GM10847 (cell line): ENCODE data around the gene RAB25.

ENCODE experiments used
- POLR2A ChIP-seq: IDR thresholded peaks from 2 replicates; pipeline ENCODE4 v1.6.1; 2011; ENCODE audit not compliant: insufficient read length; ENCODE audit errors: extremely low read depth

The RAB25 gene

DNA sequence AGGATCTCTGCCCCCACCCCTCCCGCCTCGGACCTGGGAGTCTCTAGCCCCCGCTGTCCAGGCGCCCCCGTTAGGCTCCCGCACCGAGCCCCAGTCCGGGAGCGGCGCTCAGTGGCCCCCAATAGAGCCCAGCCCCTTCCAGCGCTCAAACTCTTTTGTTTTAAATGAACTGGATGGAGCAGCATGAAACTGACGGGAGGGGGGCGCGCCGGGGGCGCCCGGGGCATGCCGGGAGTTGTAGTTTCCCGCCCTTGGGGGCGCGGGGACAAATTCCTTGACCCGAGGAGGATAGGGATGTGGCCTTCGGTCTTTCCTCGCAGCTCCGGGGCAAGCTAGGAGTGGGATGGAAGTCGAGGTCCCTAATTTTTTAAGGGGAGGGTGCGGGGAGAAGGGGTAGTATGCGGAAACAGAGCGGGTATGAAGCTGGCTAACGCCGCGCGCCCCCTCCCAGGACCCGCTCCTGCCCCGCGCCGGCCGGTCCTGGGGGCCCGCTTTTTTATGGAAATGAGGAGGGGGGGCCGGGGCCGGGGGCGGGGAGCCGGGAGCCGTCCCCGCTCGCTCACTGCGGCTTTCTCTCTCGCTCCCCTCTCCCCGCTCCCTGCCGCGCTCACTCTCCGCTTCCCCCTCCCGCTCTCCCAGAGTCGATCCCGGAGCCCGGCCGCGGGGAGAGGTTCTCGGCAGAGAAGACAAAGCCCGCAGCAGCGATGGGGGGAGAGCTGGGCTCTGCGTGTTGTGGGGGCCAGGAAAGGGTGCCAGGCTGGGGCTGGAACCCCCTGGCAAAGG lies 21.5 kb downstream of the RAB25 start, which contains the start of gene MEX3A:
MEX3A (minus strand) TSS at position 157 of the 783 bp plus-strand sequence. CDS start 467 bp downstream, outside the sequence.
- no peak for TF ChIP-seq POLR2A

DNA sequence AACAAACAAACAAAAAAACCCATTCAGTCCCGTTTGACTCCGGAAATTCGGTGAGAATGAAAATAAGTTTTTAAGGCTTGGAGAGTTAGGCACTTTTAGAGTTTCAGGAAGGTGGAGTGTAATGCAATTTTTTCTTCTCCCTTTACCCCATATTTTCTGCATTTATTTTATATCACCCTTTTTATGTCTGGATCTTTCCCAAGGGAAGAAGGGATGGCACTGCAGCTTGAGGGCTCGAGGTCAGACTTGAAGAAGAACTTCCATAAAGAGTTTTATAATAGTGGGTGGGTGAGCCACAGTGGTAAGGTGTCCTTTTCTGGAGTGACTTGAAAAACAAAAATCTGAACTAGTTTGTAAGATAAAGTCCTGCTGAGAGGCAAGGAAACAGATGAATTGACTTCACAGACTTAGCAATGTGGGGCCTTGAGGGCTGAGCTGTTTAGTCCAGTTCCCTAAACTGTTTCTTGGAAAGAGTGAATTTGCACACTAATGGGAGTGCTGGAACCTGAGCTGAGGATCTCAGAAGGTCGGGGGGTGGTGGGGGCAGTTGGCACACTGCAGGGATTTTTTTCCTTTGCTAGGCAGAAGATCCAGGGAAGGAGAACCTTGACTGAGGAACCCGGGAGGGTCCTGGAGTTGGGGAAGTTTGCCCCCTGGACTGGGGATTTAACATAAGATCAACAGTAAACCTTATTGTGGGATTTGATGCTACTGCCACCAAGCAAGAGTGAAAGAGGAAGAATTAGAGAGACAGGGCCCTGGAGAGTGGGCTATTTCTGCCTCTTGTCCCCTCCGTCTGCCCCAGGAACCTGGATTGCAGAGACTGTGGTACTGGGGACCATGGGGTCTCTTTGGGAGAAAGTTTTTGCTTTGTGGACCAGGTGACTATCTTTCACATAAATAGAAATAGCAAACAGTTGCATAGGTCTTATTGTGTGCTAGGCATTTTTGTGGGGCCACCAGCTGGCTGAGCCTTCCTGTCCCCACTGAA lies 23.1 kb downstream of the RAB25 start:
- no peak for TF ChIP-seq POLR2A

DNA sequence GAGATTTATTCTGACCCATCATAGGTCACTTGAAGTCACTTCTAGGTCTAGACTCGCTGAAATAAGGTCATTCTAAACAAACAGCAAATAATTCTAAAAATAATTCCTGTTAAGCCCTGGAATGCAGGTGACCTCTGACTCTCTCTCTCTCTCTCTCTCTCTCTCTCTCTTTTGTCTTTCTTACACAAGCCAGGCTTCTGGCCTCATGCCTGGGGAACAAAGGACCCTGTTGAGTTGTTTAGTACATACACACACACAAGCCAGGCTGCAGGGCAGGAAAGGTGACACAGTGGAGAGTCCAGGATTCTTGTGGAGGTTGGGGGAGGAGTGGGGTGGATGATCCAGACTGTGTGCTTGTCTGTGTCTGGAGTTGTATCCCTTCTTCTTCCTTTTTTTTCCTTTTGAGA lies 25.3 kb downstream of the RAB25 start:
- no peak for TF ChIP-seq POLR2A

DNA sequence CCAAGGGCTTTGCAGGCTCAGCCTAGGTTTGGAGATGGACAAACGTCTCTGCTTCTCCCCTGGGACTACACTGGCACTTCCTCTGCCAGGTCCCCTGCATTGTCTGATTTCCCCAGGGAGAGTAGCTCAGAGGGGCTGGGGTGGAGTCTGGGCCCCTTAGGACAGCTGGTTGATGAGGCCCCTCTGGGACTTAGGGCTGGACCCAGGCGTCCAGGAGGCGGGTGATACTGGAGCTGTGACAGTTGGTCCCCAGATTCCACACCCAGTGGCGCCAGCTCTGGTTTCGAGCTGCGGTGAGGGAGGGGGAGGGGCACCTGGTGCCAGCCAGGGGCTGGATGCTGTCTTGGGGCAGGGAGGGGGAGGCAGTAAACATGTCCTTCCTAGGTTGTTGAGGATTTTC lies 28.7 kb downstream of the RAB25 start:
- no peak for TF ChIP-seq POLR2A

DNA sequence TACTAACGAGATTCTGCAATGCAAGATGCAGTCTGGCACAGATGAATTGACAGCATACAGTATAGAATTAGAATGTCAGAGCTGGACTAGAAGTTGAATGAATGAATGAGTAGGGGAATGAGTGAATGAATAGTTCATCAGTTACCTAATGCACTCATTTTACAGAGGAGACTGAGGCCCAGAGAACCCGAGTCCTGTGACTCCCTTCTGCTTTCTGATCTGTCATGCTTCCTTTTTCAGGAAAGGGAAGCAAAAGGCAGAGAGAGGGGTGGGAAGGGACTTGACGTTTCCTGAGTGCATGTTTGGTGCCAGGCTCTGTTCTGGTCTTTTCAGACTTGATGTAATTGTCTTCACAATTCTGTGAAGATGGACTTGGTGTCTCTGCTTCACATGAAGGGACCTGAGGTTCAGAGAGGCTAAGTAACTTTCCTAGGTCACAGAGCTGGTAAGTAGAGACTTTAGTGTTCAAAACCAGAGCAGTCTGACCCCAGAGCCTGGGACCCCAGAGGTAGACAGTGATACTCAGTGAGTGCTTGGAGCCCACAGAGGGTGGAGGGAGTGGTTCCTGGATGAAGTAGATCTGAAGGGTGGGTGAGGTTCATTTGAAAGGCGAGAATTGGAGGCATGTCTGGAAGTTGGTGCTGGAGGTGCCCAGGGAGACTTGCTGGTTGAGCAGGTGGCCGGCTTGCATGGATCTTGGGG lies 29.3 kb downstream of the RAB25 start:
- TF ChIP-seq POLR2A: no peak

DNA sequence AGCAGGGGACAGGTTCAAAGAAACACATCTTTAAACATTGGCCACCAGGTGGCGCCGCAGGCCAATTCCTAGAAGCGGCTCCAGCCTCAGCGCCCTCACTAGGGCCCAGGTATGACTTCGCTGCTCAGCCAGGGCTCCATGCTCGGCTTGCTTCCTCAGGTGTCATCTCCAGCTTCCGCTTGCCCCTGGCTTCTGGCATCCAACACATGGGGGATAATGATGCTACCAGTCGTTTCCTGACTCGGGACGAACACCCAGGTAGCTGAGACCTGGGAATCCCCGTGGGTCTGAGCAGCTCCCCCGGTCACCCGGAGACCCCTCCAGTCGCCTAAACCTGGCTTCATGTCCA lies 29.9 kb downstream of the RAB25 start:
- TF ChIP-seq POLR2A: no peak

DNA sequence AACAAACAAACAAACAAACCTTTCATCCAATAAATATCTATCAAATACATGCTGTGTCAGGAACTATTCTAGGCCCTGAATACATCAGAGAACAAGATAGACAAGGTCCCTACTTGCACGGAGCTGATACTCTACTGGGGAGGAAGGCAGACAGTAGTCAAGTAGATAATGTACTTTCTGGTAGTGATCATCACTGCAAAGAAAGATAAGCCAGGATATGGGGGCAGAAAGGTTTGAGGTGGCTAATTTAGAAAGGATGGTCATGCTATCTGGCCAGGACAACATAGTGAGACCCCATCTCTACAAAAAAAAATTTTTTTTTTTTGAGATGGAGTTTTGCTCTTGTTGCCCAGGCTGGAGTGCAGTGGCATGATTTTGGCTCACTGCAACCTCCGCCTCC lies 30.6 kb downstream of the RAB25 start:
- TF ChIP-seq POLR2A: no peak

DNA sequence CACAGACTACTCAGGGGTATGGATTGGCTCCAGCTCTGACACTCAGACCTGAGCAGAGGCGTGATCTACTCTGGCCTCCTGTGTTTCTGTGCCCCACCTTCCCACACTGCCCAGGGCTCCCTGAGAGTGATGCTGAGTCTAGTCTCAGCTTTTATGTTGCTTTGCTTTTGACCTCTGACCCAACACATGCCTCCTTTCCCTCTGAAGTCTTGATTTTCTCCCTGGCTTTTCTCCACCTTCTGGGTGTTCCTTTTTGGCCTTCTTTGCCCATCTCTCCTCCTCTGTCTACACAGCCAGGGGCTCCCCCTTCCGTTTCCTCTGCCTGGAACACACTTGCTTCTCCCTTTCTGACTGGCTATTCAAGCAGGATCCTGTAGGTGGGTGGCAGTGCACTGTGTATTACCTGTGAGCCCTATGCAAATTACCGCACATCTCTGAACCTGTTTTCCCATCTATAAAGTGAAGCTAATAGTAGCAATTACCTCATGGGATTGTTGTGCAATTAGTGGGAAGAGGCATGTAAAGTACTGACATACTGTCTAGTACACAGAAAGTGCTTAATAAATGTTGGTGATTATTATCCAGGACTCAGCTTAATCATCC lies 35.0 kb downstream of the RAB25 start:
- TF ChIP-seq POLR2A: no peak

DNA sequence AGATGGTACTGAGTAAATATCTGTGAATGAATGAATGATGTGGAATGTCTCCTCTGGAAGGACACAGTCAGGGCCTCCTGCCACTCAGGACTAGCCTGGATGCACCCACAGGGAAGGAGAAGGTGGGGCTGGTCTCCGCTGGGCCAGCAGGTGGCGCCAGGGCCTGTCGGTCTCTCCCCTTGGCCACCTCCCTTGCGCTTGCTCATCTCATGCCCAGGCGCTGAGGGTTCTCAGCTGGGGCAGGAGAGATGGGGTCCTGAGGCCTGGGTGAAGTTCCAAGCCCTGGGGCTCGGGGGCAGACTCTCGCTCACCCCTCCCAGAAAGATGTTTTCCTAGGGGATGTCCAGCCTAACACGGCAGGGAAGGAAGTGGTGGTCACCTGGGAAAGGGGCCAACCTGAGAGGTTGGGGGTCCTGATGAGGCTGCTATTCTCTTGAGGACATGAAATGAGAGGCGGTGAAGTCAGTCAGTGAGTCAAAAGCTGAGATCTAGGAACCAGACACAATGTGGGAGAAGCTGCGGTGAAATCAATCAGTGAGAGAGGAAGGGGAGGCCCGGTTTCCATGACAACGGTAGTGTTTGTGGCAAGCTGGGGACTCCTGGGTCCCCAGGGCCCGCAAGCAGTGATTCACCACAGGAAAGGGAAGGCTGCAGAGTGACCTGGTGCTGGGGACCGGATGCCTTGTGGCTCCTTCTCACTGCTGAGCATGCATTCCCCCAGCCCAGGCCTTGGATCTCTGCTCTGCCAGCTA lies 35.9 kb downstream of the RAB25 start:
- no peak for TF ChIP-seq POLR2A

DNA sequence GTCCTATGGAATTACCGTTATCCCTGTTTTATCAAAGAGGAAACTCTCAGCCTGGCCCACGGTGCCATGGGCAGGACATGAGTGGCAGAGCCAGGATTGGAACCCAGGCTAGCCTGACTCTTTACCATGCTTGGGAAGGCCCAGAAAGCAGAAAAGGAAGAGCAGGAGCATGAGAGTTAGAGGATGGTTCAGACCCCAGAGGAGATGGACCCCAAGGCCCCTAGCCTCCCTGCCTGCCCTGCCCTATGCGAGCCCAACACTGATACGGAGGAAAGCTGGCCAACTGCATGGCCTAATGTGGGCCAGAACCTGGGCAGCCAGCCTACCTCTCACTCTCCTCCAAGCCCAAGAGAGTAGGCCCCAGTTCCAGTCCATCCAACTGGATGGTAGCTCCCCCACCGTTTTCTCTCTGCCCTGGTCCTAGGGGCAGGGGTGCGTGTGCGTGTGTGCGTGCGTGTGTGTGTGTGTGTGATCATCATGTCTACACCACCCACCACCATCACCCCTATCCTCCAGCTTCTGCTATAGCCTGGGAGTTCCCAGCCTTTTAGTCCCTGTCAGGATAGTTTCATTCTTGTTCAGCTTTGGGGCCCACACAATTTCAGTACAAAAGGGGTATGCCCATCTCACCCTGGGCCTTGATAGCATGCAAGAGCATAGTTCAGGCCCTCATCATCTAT lies 36.7 kb downstream of the RAB25 start:
- TF ChIP-seq POLR2A: no peak

DNA sequence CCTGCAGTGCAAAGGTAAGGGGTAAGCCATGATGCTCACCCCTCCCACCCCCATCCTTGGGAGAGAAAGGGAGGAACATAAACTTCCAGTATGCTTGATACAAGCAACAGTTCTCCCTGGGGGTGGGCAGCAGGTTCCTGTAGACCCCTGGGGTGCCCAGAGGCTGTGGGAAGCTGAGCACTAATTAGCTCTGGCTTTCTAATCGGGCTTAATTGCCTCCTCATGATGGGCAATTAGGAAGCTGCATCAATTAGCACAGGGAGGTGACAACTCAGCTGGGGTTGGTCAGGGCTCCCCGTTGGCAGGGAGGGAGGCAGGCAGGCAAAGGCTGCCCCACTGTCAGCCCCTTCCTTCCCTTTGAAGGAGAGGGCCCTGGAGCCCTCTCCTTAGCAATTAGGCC lies 37.8 kb downstream of the RAB25 start:
- no peak for TF ChIP-seq POLR2A

DNA sequence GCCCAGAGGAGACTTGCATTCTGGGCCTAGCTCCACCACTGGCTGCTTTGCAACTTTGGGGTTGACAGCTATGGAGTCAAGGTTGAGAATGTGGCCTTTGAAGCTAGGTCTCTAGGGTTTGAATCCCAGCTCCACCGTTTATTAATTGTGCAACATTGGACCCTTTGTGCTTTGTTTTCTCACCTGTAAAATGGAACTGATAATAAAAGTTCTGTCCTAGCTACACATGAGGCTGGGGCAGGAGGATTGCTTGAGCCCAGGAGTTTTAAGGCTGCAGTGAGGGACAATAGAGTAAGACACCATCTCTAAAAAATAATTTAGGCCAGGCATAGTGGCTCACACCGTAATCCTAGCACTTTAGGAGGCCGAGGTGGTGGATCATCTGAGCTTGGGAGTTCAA lies 38.3 kb downstream of the RAB25 start:
- TF ChIP-seq POLR2A: no peak

DNA sequence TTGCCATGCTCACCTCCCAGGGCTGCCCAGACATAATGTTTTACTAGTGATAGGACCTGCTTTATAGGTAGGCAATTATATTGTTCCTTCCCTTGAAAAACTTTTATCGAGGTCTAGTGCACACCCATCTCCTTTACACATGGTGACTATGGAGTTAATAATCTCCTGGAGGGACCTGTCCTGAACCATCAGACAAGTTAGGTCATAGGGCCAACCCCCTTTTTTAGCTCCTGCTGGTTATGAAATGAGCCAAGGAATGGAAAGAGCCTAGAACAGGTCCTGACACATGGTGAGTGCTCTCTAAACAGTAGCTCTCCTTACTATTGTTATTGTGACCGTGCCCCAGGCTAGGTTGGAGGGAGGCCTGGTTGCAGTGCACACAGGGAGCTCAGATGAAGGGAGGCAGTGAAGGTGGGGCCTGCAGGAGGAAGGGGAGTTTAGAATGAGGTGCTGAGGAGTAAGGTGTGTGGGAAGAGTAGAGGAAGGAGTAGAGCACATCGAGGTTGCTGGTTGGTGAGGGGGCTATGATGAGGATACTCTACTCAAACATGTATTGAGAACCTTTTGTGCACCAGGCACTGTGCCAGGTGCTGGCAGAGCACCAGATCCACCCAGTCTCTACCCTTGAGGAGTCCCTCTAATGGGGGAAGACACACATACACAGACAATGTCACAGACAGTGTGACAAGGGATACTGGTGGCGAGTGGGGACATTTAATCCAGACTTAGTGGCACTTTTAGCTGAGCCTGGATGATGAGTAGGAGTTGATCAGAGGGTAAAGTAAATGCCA lies 39.4 kb downstream of the RAB25 start:
- TF ChIP-seq POLR2A: no peak
